Activated naive CD8-positive, alpha-beta T cell treated with anti-CD3 and anti-CD28 coated beads for 36 hours (primary cell): ENCODE measurements around the gene BLID. TPM values are rescaled to one million over a fixed set of nuclear protein-coding genes. Genes with fewer than 3 reads are reported as not detected.

Experiments
- DNase-seq: peaks from one replicate; pipeline ENCODE4 v3.0.0; 2021
- H3K27ac Mint-ChIP-seq: one replicate; pipeline ENCODE4 v1.8.0; 2022; ENCODE audit warnings: mild to moderate bottlenecking, moderate library complexity, mixed read lengths
- H3K27me3 Mint-ChIP-seq: one replicate; pipeline ENCODE4 v1.8.0; 2022; ENCODE audit warnings: mild to moderate bottlenecking, mixed read lengths
- H3K36me3 Mint-ChIP-seq: one replicate; pipeline ENCODE4 v1.8.0; 2021; ENCODE audit warnings: mild to moderate bottlenecking, mixed read lengths
- H3K4me1 Mint-ChIP-seq: one replicate; pipeline ENCODE4 v1.8.0; 2021; ENCODE audit warnings: mixed read lengths
- H3K4me3 Mint-ChIP-seq: one replicate; pipeline ENCODE4 v1.8.0; 2022; ENCODE audit warnings: mild to moderate bottlenecking, moderate library complexity, mixed read lengths
- H3K9me3 Mint-ChIP-seq: one replicate; pipeline ENCODE4 v1.8.0; 2022; ENCODE audit warnings: mixed read lengths
- total RNA-seq, 2 experiments: library from RNA; stranded (reverse); gene quantifications; one replicate each; pipeline ENCODE4 v1.2.3, GENCODE V29; 2021

BLID gene
- total RNA-seq, 2 experiments from 2014 or later = not detected

GRCh38 chr11:122123263-122123929 is 7.4 kb upstream of the BLID start:
- DNase-seq = no peak
- Mint-ChIP-seq H3K9me3 (no peaks in the 10 kb centered on the region), H3K27me3 (peaks cover 3% of the 10 kb centered on the region), H3K4me1 (no peaks in the 10 kb centered on the region), H3K27ac (no peak overlapping the region), H3K36me3 (no peaks in the 10 kb centered on the region), H3K4me3 (no peak overlapping the region)

- Mint-ChIP-seq H3K9me3 (no peaks in the 10 kb centered on the region), H3K27me3 (peaks cover 2% of the 10 kb centered on the region), H3K27ac (no peak overlapping the region), H3K4me1 (no peaks in the 10 kb centered on the region), H3K4me3 (no peak overlapping the region), H3K36me3 (no peaks in the 10 kb centered on the region)
- no peak for DNase-seq
Observed at GRCh38 chr11:122122179-122122578, 6.2 kb upstream of the BLID start.

- no peaks in the 10 kb centered on the region for H3K9me3 Mint-ChIP-seq
Observed at GRCh38 chr11:122120096-122120495, 4.1 kb upstream of the BLID start.

GRCh38 chr11:122116591-122116990 is 576 bp upstream of the BLID start:
- Mint-ChIP-seq H3K4me3 (no peak overlapping the region), H3K27me3 (peaks cover 10% of the 10 kb centered on the region), H3K4me1 (no peaks in the 10 kb centered on the region), H3K36me3 (no peaks in the 10 kb centered on the region), H3K9me3 (no peaks in the 10 kb centered on the region), H3K27ac (no peak overlapping the region)
- DNase-seq = no peak

More at GRCh38 chr11:122120096-122120495, 4.1 kb upstream of the BLID start:
- Mint-ChIP-seq H3K36me3 (no peaks in the 10 kb centered on the region), H3K27me3 (peaks cover 10% of the 10 kb centered on the region), H3K4me3 (no peak overlapping the region), H3K4me1 (no peaks in the 10 kb centered on the region), H3K27ac (no peak overlapping the region)
- no peak for DNase-seq

- peaks cover 12% of the 10 kb centered on the region for H3K27me3 Mint-ChIP-seq
- H3K27ac Mint-ChIP-seq = no peak overlapping the region
- no peak overlapping the region for H3K4me3 Mint-ChIP-seq
- no peak for DNase-seq
- H3K4me1 Mint-ChIP-seq = no peaks in the 10 kb centered on the region
- no peaks in the 10 kb centered on the region for H3K9me3 Mint-ChIP-seq
- no peaks in the 10 kb centered on the region for H3K36me3 Mint-ChIP-seq
Observed at GRCh38 chr11:122114976-122115375, 1.0 kb downstream of the BLID start.

- peaks cover 17% of the 10 kb centered on the region for H3K27me3 Mint-ChIP-seq
- H3K27ac Mint-ChIP-seq = no peak overlapping the region
- H3K36me3 Mint-ChIP-seq = no peaks in the 10 kb centered on the region
- no peak for DNase-seq
- no peaks in the 10 kb centered on the region for H3K9me3 Mint-ChIP-seq
- no peaks in the 10 kb centered on the region for H3K4me1 Mint-ChIP-seq
- H3K4me3 Mint-ChIP-seq = no peak overlapping the region
Observed at GRCh38 chr11:122113836-122114825, 1.9 kb downstream of the BLID start.

GRCh38 chr11:122112470-122113365 is 3.3 kb downstream of the BLID start:
- Mint-ChIP-seq H3K9me3 (no peaks in the 10 kb centered on the region), H3K27me3 (peaks cover 21% of the 10 kb centered on the region), H3K4me3 (no peak overlapping the region), H3K27ac (no peak overlapping the region), H3K36me3 (no peaks in the 10 kb centered on the region), H3K4me1 (no peaks in the 10 kb centered on the region)
- DNase-seq = no peak

- Mint-ChIP-seq H3K27ac (no peak overlapping the region), H3K4me1 (no peaks in the 10 kb centered on the region), H3K27me3 (peaks cover 20% of the 10 kb centered on the region), H3K9me3 (no peaks in the 10 kb centered on the region), H3K36me3 (no peaks in the 10 kb centered on the region), H3K4me3 (no peak overlapping the region)
- no peak for DNase-seq
Observed at GRCh38 chr11:122109932-122110331, 6.1 kb downstream of the BLID start.

- H3K27ac Mint-ChIP-seq = no peak overlapping the region
- peaks cover 27% of the 10 kb centered on the region for H3K27me3 Mint-ChIP-seq
- no peaks in the 10 kb centered on the region for H3K9me3 Mint-ChIP-seq
- no peaks in the 10 kb centered on the region for H3K36me3 Mint-ChIP-seq
- no peak overlapping the region for H3K4me3 Mint-ChIP-seq
- H3K4me1 Mint-ChIP-seq = no peaks in the 10 kb centered on the region
- no peak for DNase-seq
Observed at GRCh38 chr11:122108828-122109227, 7.2 kb downstream of the BLID start.

- H3K9me3 Mint-ChIP-seq = no peaks in the 10 kb centered on the region
- no peaks in the 10 kb centered on the region for H3K36me3 Mint-ChIP-seq
- H3K27ac Mint-ChIP-seq = no peak overlapping the region
- DNase-seq = no peak
- H3K4me1 Mint-ChIP-seq = no peaks in the 10 kb centered on the region
- H3K27me3 Mint-ChIP-seq = peaks cover 27% of the 10 kb centered on the region
- no peak overlapping the region for H3K4me3 Mint-ChIP-seq
Observed at GRCh38 chr11:122108192-122108799, 7.7 kb downstream of the BLID start.

GRCh38 chr11:122107566-122107965 is 8.4 kb downstream of the BLID start:
- Mint-ChIP-seq H3K27me3 (peaks cover 27% of the 10 kb centered on the region), H3K4me3 (no peak overlapping the region), H3K9me3 (no peaks in the 10 kb centered on the region), H3K4me1 (no peaks in the 10 kb centered on the region), H3K27ac (no peak overlapping the region), H3K36me3 (no peaks in the 10 kb centered on the region)
- no peak for DNase-seq

- Mint-ChIP-seq H3K27me3 (peaks cover 27% of the 10 kb centered on the region), H3K4me3 (no peak overlapping the region), H3K27ac (no peak overlapping the region), H3K9me3 (no peaks in the 10 kb centered on the region), H3K4me1 (no peaks in the 10 kb centered on the region), H3K36me3 (no peaks in the 10 kb centered on the region)
- DNase-seq = no peak
Observed at GRCh38 chr11:122107045-122107444, 9.0 kb downstream of the BLID start.

- Mint-ChIP-seq H3K4me3 (no peak overlapping the region), H3K9me3 (no peaks in the 10 kb centered on the region), H3K27ac (no peak overlapping the region), H3K4me1 (peaks cover 8% of the 10 kb centered on the region), H3K36me3 (no peaks in the 10 kb centered on the region), H3K27me3 (peaks cover 27% of the 10 kb centered on the region)
- no peak for DNase-seq
Observed at GRCh38 chr11:122105044-122105758, 10.8 kb downstream of the BLID start.

- Mint-ChIP-seq H3K27ac (no peak overlapping the region), H3K27me3 (peaks cover 20% of the 10 kb centered on the region), H3K4me1 (peaks cover 8% of the 10 kb centered on the region), H3K36me3 (no peaks in the 10 kb centered on the region), H3K9me3 (peaks cover 2% of the 10 kb centered on the region), H3K4me3 (no peak overlapping the region)
- no peak for DNase-seq
Observed at GRCh38 chr11:122104341-122104740, 11.7 kb downstream of the BLID start.
